ENCODE data around the gene ASAP3.

ASAP3 gene

GRCh38 chr1:23434260-23434775 lies 49.7 kb downstream of the ASAP3 start:
- Histone ChIP-seq H3K36me3 (ENCODE audit: insufficient read depth, low read length) (no peaks in the 10 kb centered on the region; the same call in 1 of the 2 replicates), H3K27me3 (ENCODE audit: insufficient read depth, low read length) (no peaks in the 10 kb centered on the region), H3K27ac (ENCODE audit: low read depth, low read length) (no peak overlapping the region), H3K4me1 (ENCODE audit: control insufficient read depth, insufficient read depth, low read length, unreplicated experiment) (no peaks in the 10 kb centered on the region), H3K79me2 (ENCODE audit: control insufficient read depth, insufficient read depth, low read length, unreplicated experiment) (no peaks in the 10 kb centered on the region), H3K4me3 (ENCODE audit: low read depth, low read length) (no peak overlapping the region), H2AFZ (ENCODE audit: low read length, unreplicated experiment) (no peak overlapping the region)

GRCh38 chr1:23433122-23433521 lies 50.9 kb downstream of the ASAP3 start:
- no peaks in the 10 kb centered on the region for H3K79me2 ChIP-seq (ENCODE audit: control insufficient read depth, insufficient read depth, low read length, unreplicated experiment)
- no peaks in the 10 kb centered on the region for H3K4me1 ChIP-seq (ENCODE audit: control insufficient read depth, insufficient read depth, low read length, unreplicated experiment)
- no peak overlapping the region for H2AFZ ChIP-seq (ENCODE audit: low read length, unreplicated experiment)
- H3K36me3 ChIP-seq (ENCODE audit: insufficient read depth, low read length), result no peaks in the 10 kb centered on the region; the same call in 1 of the 2 replicates
- H3K4me3 ChIP-seq (ENCODE audit: low read depth, low read length), result no peak overlapping the region
- H3K27ac ChIP-seq (ENCODE audit: low read depth, low read length), result no peak overlapping the region
- H3K27me3 ChIP-seq (ENCODE audit: insufficient read depth, low read length), result no peaks in the 10 kb centered on the region

- no peaks in the 10 kb centered on the region for H3K4me1 ChIP-seq (ENCODE audit: control insufficient read depth, insufficient read depth, low read length, unreplicated experiment)
- H3K79me2 ChIP-seq (ENCODE audit: control insufficient read depth, insufficient read depth, low read length, unreplicated experiment), result no peaks in the 10 kb centered on the region
- H3K36me3 ChIP-seq (ENCODE audit: insufficient read depth, low read length), result no peaks in the 10 kb centered on the region
These were observed 52.5 kb downstream of the ASAP3 start for GRCh38 chr1:23431431-23431830.

GRCh38 chr1:23430803-23431202 lies 53.2 kb downstream of the ASAP3 start:
- no peak overlapping the region for H2AFZ ChIP-seq (ENCODE audit: low read length, unreplicated experiment)
- H3K79me2 ChIP-seq (ENCODE audit: control insufficient read depth, insufficient read depth, low read length, unreplicated experiment), result no peaks in the 10 kb centered on the region
- no peaks in the 10 kb centered on the region for H3K4me1 ChIP-seq (ENCODE audit: control insufficient read depth, insufficient read depth, low read length, unreplicated experiment)
- no peaks in the 10 kb centered on the region for H3K27me3 ChIP-seq (ENCODE audit: insufficient read depth, low read length)
- no peak overlapping the region for H3K4me3 ChIP-seq (ENCODE audit: low read depth, low read length)
- H3K36me3 ChIP-seq (ENCODE audit: insufficient read depth, low read length), result no peaks in the 10 kb centered on the region
- no peak overlapping the region for H3K27ac ChIP-seq (ENCODE audit: low read depth, low read length)

More at GRCh38 chr1:23431431-23431830, 52.5 kb downstream of the ASAP3 start:
- Histone ChIP-seq H2AFZ (ENCODE audit: low read length, unreplicated experiment) (no peak overlapping the region), H3K27ac (ENCODE audit: low read depth, low read length) (no peak overlapping the region), H3K27me3 (ENCODE audit: insufficient read depth, low read length) (no peaks in the 10 kb centered on the region), H3K4me3 (ENCODE audit: low read depth, low read length) (no peak overlapping the region)

GRCh38 chr1:23428136-23428905 lies 55.7 kb downstream of the ASAP3 start:
- no peaks in the 10 kb centered on the region for H3K79me2 ChIP-seq (ENCODE audit: control insufficient read depth, insufficient read depth, low read length, unreplicated experiment)
- H3K27me3 ChIP-seq (ENCODE audit: insufficient read depth, low read length), result no peaks in the 10 kb centered on the region
- H3K27ac ChIP-seq (ENCODE audit: low read depth, low read length), result no peak overlapping the region
- H3K36me3 ChIP-seq (ENCODE audit: insufficient read depth, low read length), result no peaks in the 10 kb centered on the region
- H2AFZ ChIP-seq (ENCODE audit: low read length, unreplicated experiment), result no peak overlapping the region
- no peaks in the 10 kb centered on the region for H3K4me1 ChIP-seq (ENCODE audit: control insufficient read depth, insufficient read depth, low read length, unreplicated experiment)
- H3K4me3 ChIP-seq (ENCODE audit: low read depth, low read length), result no peak overlapping the region

- peaks cover 5% of the 10 kb centered on the region for H3K4me1 ChIP-seq (ENCODE audit: control insufficient read depth, insufficient read depth, low read length, unreplicated experiment)
- H2AFZ ChIP-seq (ENCODE audit: low read length, unreplicated experiment), result no peak overlapping the region
- H3K36me3 ChIP-seq (ENCODE audit: insufficient read depth, low read length), result no peaks in the 10 kb centered on the region
- no peaks in the 10 kb centered on the region for H3K27me3 ChIP-seq (ENCODE audit: insufficient read depth, low read length)
- H3K27ac ChIP-seq (ENCODE audit: low read depth, low read length), result no peak overlapping the region
- H3K4me3 ChIP-seq (ENCODE audit: low read depth, low read length), result no peak overlapping the region
- H3K79me2 ChIP-seq (ENCODE audit: control insufficient read depth, insufficient read depth, low read length, unreplicated experiment), result no peaks in the 10 kb centered on the region
These were observed 56.4 kb downstream of the ASAP3 start for GRCh38 chr1:23427550-23427949.

GRCh38 chr1:23426828-23427227 lies 57.2 kb downstream of the ASAP3 start:
- no peaks in the 10 kb centered on the region for H3K79me2 ChIP-seq (ENCODE audit: control insufficient read depth, insufficient read depth, low read length, unreplicated experiment)
- peaks cover 13% of the 10 kb centered on the region for H3K4me1 ChIP-seq (ENCODE audit: control insufficient read depth, insufficient read depth, low read length, unreplicated experiment)
- H3K36me3 ChIP-seq (ENCODE audit: insufficient read depth, low read length), result no peaks in the 10 kb centered on the region
- no peak overlapping the region for H2AFZ ChIP-seq (ENCODE audit: low read length, unreplicated experiment)
- H3K27me3 ChIP-seq (ENCODE audit: insufficient read depth, low read length), result no peaks in the 10 kb centered on the region
- H3K27ac ChIP-seq (ENCODE audit: low read depth, low read length), result no peak overlapping the region
- H3K4me3 ChIP-seq (ENCODE audit: low read depth, low read length), result no peak overlapping the region

- Histone ChIP-seq H3K4me3 (ENCODE audit: low read depth, low read length) (peak overlapping the region; percentile 83), H3K27me3 (ENCODE audit: insufficient read depth, low read length) (no peaks in the 10 kb centered on the region), H3K27ac (ENCODE audit: low read depth, low read length) (no peak overlapping the region), H3K4me1 (ENCODE audit: control insufficient read depth, insufficient read depth, low read length, unreplicated experiment) (peaks cover 13% of the 10 kb centered on the region), H2AFZ (ENCODE audit: low read length, unreplicated experiment) (peak overlapping the region; percentile 3), H3K79me2 (ENCODE audit: control insufficient read depth, insufficient read depth, low read length, unreplicated experiment) (no peaks in the 10 kb centered on the region), H3K36me3 (ENCODE audit: insufficient read depth, low read length) (no peaks in the 10 kb centered on the region)
These were observed 58.8 kb downstream of the ASAP3 start for GRCh38 chr1:23425193-23425494.

GRCh38 chr1:23424293-23425192 lies 59.4 kb downstream of the ASAP3 start, which contains the start of gene TCEA3:
Gene TCEA3 (minus strand): TSS chr1:23424748. CDS start chr1:23424633, 115 bp downstream.
- Histone ChIP-seq H3K79me2 (ENCODE audit: control insufficient read depth, insufficient read depth, low read length, unreplicated experiment) (no peaks in the 10 kb centered on the region), H3K4me1 (ENCODE audit: control insufficient read depth, insufficient read depth, low read length, unreplicated experiment) (peaks cover 13% of the 10 kb centered on the region), H2AFZ (ENCODE audit: low read length, unreplicated experiment) (peak within 1 kb of the TSS; percentile 31), H3K4me3 (ENCODE audit: low read depth, low read length) (peak within 1 kb of the TSS; percentile 83), H3K36me3 (ENCODE audit: insufficient read depth, low read length) (no peaks in the 10 kb centered on the region), H3K27me3 (ENCODE audit: insufficient read depth, low read length) (no peaks in the 10 kb centered on the region), H3K27ac (ENCODE audit: low read depth, low read length) (no peak within 1 kb of the TSS)

- no peaks in the 10 kb centered on the region for H3K27me3 ChIP-seq (ENCODE audit: insufficient read depth, low read length)
- peak overlapping the region; percentile 83 for H3K4me3 ChIP-seq (ENCODE audit: low read depth, low read length)
- H3K36me3 ChIP-seq (ENCODE audit: insufficient read depth, low read length), result no peaks in the 10 kb centered on the region
- no peaks in the 10 kb centered on the region for H3K79me2 ChIP-seq (ENCODE audit: control insufficient read depth, insufficient read depth, low read length, unreplicated experiment)
- H3K4me1 ChIP-seq (ENCODE audit: control insufficient read depth, insufficient read depth, low read length, unreplicated experiment), result peaks cover 13% of the 10 kb centered on the region
- no peak overlapping the region for H3K27ac ChIP-seq (ENCODE audit: low read depth, low read length)
- H2AFZ ChIP-seq (ENCODE audit: low read length, unreplicated experiment), result peak overlapping the region; percentile 31
These were observed 60.3 kb downstream of the ASAP3 start for GRCh38 chr1:23423415-23424292.

All from ACC112 (cell line).